Melanocyte of skin (primary cell): ENCODE data around the gene SNX20. TPM values are rescaled to one million over a fixed set of nuclear protein-coding genes. Genes with fewer than 3 reads are reported as not detected.

Experiments
- total RNA-seq, 2 donors: library from RNA; depleted of rRNA; stranded (reverse); fragments of >200 nt; gene quantifications; 2 replicates each; pipeline ENCODE4 v1.2.3, GENCODE V29; 2012

Gene SNX20
- not detected for total RNA-seq

GRCh38 chr16:50681021-50681885 lies at the start of gene SNX20:
SNX20 (minus strand) TSS chr16:50681312; CDS start chr16:50677526, 3,786 bp downstream.

GRCh38 chr16:50692999-50693781 lies 12.1 kb upstream of the SNX20 start, which contains the start of gene NOD2:
NOD2 (plus strand) TSS chr16:50693606; CDS start chr16:50699496, 5,890 bp downstream.

Other genes with a start within 250 kb of the SNX20 start
- under 1 TPM; 0.33 to 0.69 TPM for gene NKD1, start 132.9 kb downstream of the SNX20 start, total RNA-seq
- 1 to 10 TPM in 1 of 2 donors, under 1 TPM in 1; 1.00 to 1.4 TPM for gene NOD2, start 12.3 kb upstream of the SNX20 start, total RNA-seq
- gene CYLD, start 60.8 kb upstream of the SNX20 start, total RNA-seq, result 10 to 100 TPM; 14.3 to 37.5 TPM